Measurements from ENCODE around the gene DLGAP3.
A peak's percentile ranks its signal among the peaks of the same experiment; 100 is the strongest.

The DLGAP3 gene

GRCh38 chr1:34928699-34929496 is 552 bp downstream of the DLGAP3 start:
- DNase-seq = no peak

GRCh38 chr1:34928066-34928696 is 1.3 kb downstream of the DLGAP3 start:
- DNase-seq = no peak

GRCh38 chr1:34927316-34927715 is 2.1 kb downstream of the DLGAP3 start:
- DNase-seq = no peak

- DNase-seq = no peak
Measured at GRCh38 chr1:34926894-34927293, 2.6 kb downstream of the DLGAP3 start.

GRCh38 chr1:34926156-34926555 is 3.3 kb downstream of the DLGAP3 start:
- no peak for DNase-seq

- no peak for DNase-seq
Measured at GRCh38 chr1:34925730-34926129, 3.7 kb downstream of the DLGAP3 start.

- DNase-seq = peak in 1 of 4 experiments; percentile 12
Measured at GRCh38 chr1:34924759-34925555, 4.5 kb downstream of the DLGAP3 start.

- no peak for DNase-seq
Measured at GRCh38 chr1:34923490-34923889, 6.0 kb downstream of the DLGAP3 start.

- no peak for DNase-seq
Measured at GRCh38 chr1:34918977-34919561, 10.4 kb downstream of the DLGAP3 start.

- DNase-seq = no peak
Measured at GRCh38 chr1:34918386-34918976, 11.0 kb downstream of the DLGAP3 start.

- no peak for DNase-seq
Measured at GRCh38 chr1:34917017-34917416, 12.4 kb downstream of the DLGAP3 start.

- DNase-seq = no peak
Measured at GRCh38 chr1:34916104-34916503, 13.3 kb downstream of the DLGAP3 start.

- DNase-seq = no peak
Measured at GRCh38 chr1:34915521-34915920, 13.9 kb downstream of the DLGAP3 start.

GRCh38 chr1:34914958-34915357 is 14.5 kb downstream of the DLGAP3 start:
- no peak for DNase-seq

GRCh38 chr1:34911465-34911864 is 18.0 kb downstream of the DLGAP3 start:
- no peak for DNase-seq

GRCh38 chr1:34910425-34910824 is 19.0 kb downstream of the DLGAP3 start:
- DNase-seq = no peak

- no peak for DNase-seq
Measured at GRCh38 chr1:34908369-34908768, 21.1 kb downstream of the DLGAP3 start.

GRCh38 chr1:34907487-34908090 is 21.9 kb downstream of the DLGAP3 start:
- DNase-seq = no peak

GRCh38 chr1:34906756-34907155 is 22.7 kb downstream of the DLGAP3 start:
- no peak for DNase-seq

GRCh38 chr1:34906222-34906621 is 23.2 kb downstream of the DLGAP3 start:
- no peak for DNase-seq

GRCh38 chr1:34905098-34905459 is 24.4 kb downstream of the DLGAP3 start:
- DNase-seq = no peak

All from activated CD4-positive, CD25-positive, alpha-beta regulatory T cell (primary cell).